K562 (cell line): ENCODE results near the gene SYPL2. TPM values are rescaled to one million over a fixed set of nuclear protein-coding genes. Genes with fewer than 3 reads are reported as not detected.

ENCODE experiments used
- NR3C1 ChIP-seq: sonication (generic); formaldehyde crosslinking; IDR thresholded peaks from 2 replicates; pipeline ENCODE4 v1.8.1; 2022; ENCODE audit warnings: missing genetic modification reagents
- POLR2AphosphoS5 ChIP-seq: IDR thresholded peaks from 2 replicates; pipeline ENCODE4 v1.6.1; 2011; ENCODE audit warnings: mild to moderate bottlenecking, low read depth, low read length, moderate library complexity; ENCODE audit not compliant: control insufficient read depth, insufficient read depth
- PREB ChIP-seq: sonication (generic); formaldehyde crosslinking; IDR thresholded peaks from 2 replicates; pipeline ENCODE4 v1.8.1; 2023; ENCODE audit warnings: mild to moderate bottlenecking, missing genetic modification reagents
- TEAD2 ChIP-seq: fragments of 450-650 bp; IDR thresholded peaks from 2 replicates; pipeline ENCODE4 v1.6.1; 2016; ENCODE audit warnings: missing genetic modification characterization, control low read depth, missing compliant biosample characterization
- TSHZ1 ChIP-seq: fragments of 250-450 bp; sonication (Bioruptor Pico); IDR thresholded peaks from 2 replicates; pipeline ENCODE4 v1.4.0; 2020; ENCODE audit warnings: mild to moderate bottlenecking, moderate library complexity
- ZMIZ1 ChIP-seq, 2 experiments: fragments of 150-350 bp in 1 of 2; IDR thresholded peaks; 2 replicates each; pipeline ENCODE4 v1.6.1; 2012 to 2016; ENCODE audit warnings: low read depth in 2 of 2, low read length in 2 of 2, mild to moderate bottlenecking in 1 of 2, moderate library complexity in 1 of 2
- ZNF197 ChIP-seq: fragments of 200-800 bp; sonication (Bioruptor generic); IDR thresholded peaks from 2 replicates; pipeline ENCODE4 v1.6.1; 2016; ENCODE audit warnings: low read depth, missing genetic modification characterization, missing compliant biosample characterization
- ZNF407 ChIP-seq: fragments of 450-650 bp; IDR thresholded peaks from 2 replicates; pipeline ENCODE4 v1.6.1; 2016; ENCODE audit warnings: low read depth
- polyA plus RNA-seq, 8 experiments: library from polyadenylated mRNA; depleted of rRNA in 4 of 8; stranded (reverse) in 5 of 8; unstranded in 3 of 8; fragments of >200 nt; fragmentation: Nextera tagmentation in 2 of 8; fragmentation: Illumina TruSeq in 1 of 8; extraction: Ambion mirVana in 2 of 8; extraction: Trizol in 1 of 8; gene quantifications; 2 replicates each; pipeline versions ENCODE4 v1.2.1 to v1.2.3, GENCODE V29; 2011 to 2014; ENCODE audit warnings: inconsistent platforms in 1 of 8, missing spikeins in 1 of 8
- total RNA-seq, 7 experiments: library from RNA; depleted of rRNA in 6 of 7; stranded (reverse); fragments of >200 nt in 6 of 7; fragmentation: Illumina TruSeq in 2 of 7; extraction: Trizol in 2 of 7; gene quantifications; 2 replicates each; pipeline versions ENCODE4 v1.2.1 to v1.2.3, GENCODE V29; 2011 to 2021; ENCODE audit warnings: low replicate concordance in 1 of 7

SYPL2 gene
- total and polyA plus RNA-seq, 9 of the 15 experiments (the other 6 are each of a cell fraction or from before 2014, with no cell fraction given), result 0.03 to 0.20 (median 0.07) TPM; not detected in 2

GRCh38 chr1:109482791-109483671 is 16.7 kb downstream of the SYPL2 start (continued):
- TF ChIP-seq ZMIZ1 (IDR thresholded peaks at IDR 0.05; ENCODE audit: low read depth in 2 of 2, low read length in 2 of 2) (no peak), TEAD2 (tag) (no peak), PREB (CRISPR knock-in tag) (no peak), ZNF197 (CRISPR knock-in tag) (no peak), NR3C1 (CRISPR knock-in tag) (no peak), ZNF407 (no peak), POLR2AphosphoS5 (no peak), TSHZ1 (CRISPR knock-in tag) (no peak)
